Suppressor macrophage (primary cell): Measurements from ENCODE around the gene TSPAN7.

Source experiments
- DNase-seq, 4 experiments: peaks; one replicate each; pipeline ENCODE4 v3.0.0-alpha.2; 2020 to 2022
- total RNA-seq, 17 experiments: gene quantifications; one replicate each; lab custom pipeline; 2026; ENCODE audit warnings: mixed read lengths in 6 of 17, inconsistent platforms in 3 of 17; lab: John Stamatoyannopoulos, UW

TSPAN7 gene, protein sequence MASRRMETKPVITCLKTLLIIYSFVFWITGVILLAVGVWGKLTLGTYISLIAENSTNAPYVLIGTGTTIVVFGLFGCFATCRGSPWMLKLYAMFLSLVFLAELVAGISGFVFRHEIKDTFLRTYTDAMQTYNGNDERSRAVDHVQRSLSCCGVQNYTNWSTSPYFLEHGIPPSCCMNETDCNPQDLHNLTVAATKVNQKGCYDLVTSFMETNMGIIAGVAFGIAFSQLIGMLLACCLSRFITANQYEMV
- total RNA-seq: 0 to 0.66 (median 0.04) reads per million in 17 experiments

DNA sequence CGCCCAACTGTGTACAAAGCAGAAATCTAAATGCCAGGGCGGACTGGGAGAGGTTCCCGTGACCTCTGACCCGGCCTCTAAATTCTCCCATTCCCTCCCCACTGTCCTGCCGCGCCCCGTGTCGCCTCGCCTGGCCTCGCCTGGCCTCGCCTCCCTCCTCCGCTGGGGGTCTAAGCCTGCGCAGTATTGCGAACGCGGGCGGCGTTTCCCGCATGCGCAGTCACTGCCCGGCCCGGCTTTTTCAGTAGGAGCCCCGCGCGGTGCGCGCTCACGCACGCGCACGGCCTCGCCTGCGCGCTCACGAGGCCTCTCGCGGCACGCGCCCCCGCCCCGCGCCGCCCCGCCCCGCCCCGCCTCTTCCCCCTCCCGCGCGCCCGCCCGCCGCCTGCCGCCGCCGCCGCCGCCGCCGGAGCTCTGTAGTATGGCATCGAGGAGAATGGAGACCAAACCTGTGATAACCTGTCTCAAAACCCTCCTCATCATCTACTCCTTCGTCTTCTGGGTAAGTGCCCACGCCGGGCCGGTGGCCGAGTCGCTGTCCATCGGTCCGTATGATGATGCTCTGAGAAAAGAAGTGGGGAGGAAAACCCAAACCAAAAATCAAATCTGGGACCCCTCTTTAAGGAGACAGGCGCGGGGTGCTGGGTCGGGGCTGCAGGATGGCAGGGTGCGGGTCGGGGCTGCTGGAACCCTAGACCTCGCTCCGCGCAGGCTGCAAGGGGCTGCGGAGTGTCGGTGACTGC, at the start of gene TSPAN7:
Gene TSPAN7, plus strand, starts transcription at position 417 of the 743 bp plus-strand sequence. Its CDS starts 5 bp downstream, at position 422.
- DNase-seq: peak; percentile 80 to 93 (median 87)

DNA sequence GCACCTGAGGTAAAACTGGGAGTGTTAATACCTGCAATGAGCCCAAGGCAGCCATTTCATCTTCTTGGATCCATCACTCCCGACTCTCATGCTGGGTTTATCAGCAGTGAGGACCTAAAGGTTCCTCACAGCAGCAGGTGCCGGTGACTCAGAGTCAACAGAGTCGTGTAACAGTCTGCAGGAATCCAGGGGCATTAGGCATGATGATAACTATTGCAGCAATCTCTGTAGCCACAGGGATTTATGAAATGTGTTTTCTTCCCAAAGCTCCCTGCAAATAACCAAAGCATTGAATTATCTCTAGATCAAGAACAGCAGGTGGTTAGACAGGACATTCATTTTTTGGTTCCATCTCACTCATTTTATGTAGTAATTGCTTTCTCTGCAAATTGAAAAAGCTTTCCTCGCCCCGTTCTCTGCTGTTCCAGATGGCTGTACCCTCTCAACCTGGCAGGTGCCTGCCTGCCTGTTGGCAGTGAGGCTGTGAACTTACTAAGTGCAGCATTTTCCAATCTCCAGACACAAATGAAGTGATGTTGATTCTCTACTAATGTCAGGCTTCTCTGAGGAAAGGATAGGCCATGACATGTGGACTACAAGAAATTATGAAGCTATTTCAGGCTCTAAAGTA, 48.1 kb upstream of the TSPAN7 start:
- DNase-seq: peak in 1 of 4 experiments; percentile 6

DNA sequence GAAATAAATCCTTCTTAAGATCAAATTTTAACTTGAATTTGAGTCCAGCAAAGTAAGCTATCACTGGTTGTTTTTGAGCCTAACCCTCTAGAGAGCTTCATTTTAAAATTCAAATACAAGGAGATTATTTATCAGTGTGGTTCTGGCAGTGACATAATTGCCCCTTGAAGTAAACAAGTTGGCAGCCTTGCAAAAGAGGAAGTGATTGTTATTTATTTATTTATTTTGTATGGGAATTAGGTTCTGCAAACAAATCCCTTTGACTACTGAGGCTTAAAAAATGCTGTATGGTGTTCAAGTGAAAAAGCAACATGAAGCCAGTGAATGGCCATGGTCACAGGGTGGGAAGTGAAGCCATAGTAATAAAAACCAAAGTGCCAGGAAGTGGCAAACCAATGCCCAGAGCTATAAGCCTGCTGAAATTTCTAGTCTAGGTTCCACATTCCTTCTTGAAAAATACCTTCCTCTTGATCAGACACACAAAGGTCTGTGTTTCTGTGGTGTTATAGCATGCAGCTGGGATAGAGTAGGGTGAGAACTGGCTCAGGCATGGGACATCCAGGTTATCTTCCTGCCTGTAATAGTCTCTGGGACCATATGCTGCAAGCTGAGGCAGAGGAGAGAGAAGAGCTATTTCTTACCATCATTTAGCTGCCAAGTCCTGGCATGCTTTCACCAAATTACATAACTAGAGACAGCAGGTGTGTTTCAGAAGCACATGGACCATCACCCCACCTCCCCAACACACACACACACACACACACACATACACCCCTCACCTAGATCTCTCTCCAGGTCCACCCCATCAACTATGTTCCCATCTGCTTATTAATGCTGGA, 47.1 kb upstream of the TSPAN7 start:
- DNase-seq: peak in 3 of 4 experiments; percentile 3 to 52 (median 38)

DNA sequence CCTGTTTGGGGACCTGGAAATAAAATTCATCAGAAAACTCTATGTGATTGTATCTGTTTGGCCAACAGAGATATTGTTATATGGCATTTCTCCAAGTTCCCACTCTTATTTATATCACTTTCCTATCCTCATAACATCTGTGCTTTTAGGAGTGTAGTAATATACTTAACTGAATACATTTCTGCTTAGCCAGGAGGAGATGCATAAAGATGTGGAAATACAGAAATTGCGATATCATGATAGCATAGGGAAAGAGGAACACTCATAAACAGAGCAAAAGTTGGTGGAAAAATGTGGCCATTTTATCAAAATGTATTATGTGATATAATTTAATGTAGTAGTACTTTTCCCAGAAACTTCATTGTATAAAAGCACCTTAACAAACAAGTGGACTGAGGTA, 46.1 kb upstream of the TSPAN7 start:
- peak in 2 of 4 experiments; percentile 62 to 65 for DNase-seq

DNA sequence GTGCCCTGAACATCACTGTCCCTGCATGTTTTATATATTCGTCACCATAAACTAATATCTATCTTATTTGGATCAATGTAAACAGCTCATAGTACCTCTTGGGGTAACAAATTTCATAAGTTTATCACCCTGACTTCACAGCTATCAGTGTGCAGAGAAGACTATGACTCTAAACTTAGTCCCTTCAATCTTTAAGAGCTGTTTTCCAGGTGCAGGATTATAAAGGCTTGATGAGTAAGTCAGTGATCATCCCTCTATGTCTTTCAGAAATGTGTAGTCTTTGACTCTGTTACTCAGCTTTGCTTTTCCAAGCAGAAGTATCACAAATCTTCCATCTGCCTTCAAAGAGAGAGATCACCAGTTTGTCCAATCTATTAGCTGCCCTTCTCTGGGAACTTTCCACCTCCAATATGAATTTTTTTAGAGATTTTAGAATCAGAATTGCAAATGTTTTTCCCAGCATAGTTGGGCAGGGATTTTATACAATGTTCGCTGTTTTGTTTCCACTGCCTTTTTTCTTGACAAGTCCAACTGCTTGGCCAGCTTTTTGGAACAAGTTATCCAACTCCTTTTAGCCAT, 45.1 kb upstream of the TSPAN7 start:
- DNase-seq: no peak

DNA sequence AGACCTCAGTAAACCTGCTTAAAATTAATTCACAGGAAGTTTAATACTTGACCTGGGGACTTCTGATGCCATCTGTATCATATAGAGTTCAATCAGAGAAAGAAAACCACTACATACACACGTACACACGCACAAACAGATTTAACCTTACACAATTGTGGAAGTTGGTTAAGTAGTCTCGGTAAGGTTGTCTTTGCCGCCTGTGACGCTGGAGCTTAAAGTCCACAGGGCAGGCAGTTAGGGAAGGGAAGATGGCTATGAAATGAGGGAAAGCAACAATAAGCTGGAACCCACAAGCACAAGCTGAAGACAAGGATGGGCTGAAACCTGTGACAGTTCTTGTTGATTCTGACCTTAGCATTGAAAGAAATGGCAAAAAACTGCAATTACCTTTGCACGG, 41.7 kb upstream of the TSPAN7 start:
- no peak for DNase-seq

DNA sequence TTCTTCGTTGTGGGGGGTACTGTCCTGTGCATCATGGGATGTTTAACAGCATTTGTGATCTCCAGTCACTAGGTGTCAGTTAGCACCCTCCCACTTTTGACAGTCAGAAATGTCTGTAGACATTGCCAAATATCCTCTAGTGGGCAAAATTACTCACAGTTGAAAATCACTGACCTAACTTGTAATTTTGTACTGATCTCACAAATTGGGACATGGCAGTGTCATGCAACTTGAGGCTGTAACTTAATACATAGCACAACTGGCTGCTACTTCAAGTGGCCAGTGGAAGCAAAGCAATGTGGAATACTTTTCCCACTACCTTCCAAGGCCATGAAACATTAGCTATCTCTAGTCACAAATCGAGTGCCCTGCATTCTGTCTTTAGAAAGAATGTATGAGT, 23.2 kb upstream of the TSPAN7 start:
- no peak for DNase-seq

DNA sequence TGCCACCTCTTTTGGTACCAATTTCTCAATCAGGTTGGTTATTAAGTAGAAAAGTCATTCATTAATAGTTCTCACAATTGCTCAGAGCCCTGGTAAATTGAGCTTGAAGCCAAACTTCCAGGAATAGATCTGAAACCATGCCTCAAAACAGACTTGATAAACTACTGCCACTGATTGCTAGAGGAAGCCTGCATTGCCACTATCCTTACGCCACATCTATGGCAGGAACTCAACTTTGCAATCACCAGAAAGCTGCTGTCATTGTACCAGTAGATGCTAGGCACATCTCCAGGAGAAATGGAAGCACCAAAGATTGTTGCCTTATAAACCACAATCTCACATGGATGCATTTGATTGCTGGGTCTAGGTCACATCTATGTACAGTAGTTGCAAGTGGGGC, 21.6 kb upstream of the TSPAN7 start:
- no peak for DNase-seq

DNA sequence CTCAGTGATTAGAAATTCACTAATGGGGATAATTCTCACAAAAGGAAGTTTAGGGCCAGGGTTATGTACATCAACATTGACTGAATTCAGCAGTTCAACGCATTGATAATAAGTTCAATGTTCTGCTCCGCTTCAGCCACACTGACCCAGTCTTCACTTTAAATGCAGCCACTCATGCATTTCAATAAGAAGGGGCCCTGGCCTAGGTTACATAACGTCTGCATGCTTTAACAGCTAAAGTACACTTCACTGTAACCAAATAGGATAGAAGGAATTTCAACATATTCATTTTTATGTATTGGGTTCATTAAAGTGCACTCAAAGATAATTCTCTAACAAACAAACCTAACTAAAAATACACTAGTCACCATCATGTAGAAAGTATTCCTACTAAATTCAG, 12.8 kb upstream of the TSPAN7 start:
- DNase-seq: no peak

DNA sequence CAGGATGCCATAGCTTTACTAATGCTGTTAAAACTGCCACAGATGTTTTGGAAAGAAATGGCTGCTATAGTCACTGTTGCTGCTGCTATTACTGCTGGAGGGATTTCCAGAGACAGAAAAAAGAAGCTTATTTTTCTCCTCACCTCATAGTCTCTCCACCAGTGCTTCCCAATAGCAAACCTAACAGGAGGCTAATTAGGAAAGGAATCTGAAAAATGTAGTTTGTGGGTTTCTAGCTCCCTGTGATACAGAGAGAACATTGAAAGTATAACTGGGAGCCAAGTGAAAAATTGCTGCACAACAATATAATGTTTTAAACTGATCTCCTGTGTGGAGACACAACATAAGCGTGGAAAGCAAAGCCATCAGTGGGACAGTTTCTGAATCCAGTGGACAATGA, 8.6 kb upstream of the TSPAN7 start:
- no peak for DNase-seq

DNA sequence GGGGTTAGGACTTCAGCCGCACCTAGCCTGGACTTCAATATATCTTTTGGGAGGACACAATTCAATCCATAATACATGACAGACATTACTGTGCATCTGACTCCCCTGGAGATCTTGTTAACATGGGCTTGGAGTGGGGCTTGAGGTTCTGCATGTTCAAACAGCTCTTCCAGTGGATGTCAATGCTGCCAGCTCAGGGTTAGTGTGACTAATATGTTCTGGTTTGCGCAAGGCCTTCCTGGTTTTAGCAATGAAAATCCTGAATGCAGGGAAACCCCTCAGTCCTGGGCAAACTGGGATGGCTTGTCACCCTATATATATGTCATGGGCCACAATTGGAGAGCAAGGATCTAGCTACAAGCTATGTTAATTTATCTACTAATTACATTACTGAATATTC, 2.7 kb upstream of the TSPAN7 start:
- DNase-seq: peak; percentile 5 to 37 (median 32)

DNA sequence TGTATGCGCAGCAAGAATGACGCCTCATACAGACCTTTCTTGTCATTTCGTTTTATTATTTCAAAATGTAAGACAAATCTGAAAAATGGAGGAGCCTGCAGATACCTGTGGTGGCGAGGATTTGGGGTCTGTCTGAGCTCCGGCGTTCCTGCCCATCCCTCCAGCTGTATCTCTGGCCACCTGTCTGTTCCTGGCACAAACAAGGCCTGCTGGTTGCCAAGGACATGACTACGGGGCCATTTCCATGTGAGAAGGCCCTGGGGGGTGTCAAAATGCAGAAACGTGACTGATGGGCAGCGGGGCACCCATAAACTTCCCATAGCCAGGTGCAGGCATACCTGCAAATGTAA, 591 bp upstream of the TSPAN7 start:
- DNase-seq: no peak

DNA sequence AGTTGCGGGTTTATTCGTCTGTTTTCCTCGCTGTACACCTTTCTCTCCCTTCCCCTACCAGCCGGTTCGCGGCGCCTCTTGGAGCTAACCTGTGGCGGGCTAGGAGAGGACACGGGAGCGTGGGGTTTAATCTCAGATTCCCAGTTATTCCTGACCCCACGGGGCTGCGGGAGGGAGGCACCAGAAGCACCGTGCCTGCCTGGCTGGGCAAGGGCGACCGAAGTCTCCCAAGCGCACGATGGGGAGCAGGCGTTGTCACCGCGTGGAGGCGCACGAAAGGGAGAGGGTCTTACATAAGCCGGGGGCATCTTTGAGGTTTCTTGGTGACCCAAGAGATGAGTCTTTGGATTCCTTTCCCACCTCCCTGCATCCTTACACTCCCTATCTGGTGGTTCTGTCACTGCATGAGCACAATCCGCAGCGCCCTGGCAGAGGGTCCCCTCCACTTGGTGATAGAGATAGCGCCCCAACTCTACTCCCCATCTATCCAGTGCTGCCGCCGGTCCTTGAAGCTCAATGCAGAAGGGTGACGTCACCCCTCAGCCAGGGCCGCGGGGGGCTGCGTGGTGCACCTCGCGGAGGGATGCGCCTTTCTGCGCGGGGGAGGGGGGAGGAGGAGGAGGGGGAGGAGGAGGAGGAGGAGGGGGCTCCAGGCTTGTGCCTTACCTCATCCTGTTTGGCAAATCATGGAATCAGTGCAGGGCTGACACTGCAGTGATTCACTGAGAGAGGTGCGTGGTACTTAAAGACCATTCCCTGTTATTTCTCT, 793 bp downstream of the TSPAN7 start:
- DNase-seq: peak in 1 of 4 experiments; percentile 6

DNA sequence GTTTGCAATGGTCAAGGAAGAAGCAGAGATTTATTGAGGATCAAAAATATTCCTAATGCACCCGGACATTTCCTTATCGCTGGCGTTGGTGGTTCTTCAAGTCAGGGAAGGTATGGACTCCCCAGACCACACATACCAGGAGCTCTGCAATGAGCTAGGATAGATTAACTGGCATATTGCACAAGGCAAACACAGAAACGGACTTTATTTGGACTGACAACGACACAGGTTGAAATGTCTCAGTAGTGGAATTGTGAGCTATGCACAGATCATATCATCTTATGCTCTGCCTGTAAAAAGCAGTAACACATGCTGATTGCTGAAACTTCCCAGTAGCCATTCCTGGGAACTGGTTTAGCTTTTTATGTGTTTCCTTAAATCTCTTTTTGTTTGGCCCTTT, 1.7 kb downstream of the TSPAN7 start:
- DNase-seq: peak in 1 of 4 experiments; percentile 3

DNA sequence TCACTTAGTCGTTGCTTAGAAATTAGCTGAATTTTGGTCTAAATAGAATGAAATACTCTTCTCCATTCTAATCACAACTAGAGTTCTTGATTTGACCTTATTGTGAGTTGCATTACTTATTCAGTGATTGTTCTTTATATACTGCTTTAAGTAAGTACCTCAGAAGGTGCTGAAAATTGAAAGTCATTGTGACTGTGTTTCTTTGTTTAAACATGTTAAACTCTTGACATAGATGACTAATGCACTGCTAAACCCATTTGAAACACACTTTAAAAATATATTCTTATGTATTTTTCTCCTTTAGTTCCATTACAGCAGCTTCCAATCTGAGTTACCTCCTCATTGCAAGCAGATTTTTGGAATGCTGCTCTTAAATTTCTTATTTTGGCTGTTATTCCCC, 9.1 kb downstream of the TSPAN7 start:
- DNase-seq: no peak

DNA sequence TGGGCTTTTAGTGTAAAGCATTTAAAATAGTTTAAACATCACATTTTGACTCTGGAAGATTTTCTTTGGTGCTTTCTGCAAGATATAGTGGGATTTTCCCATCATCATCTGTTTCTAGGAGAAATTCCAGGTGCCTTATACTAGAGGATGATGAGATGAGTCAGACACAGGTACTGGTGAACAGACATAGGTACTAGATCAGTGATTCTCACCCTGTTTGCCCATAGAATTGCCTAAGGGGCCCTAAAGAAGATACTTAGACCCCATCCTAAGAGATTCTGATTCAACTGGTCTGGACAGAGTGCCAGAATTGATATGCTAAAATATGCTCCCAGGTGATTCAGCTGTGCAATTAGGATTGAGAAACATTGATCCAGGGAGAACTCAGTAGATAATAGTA, 9.7 kb downstream of the TSPAN7 start:
- DNase-seq: no peak

DNA sequence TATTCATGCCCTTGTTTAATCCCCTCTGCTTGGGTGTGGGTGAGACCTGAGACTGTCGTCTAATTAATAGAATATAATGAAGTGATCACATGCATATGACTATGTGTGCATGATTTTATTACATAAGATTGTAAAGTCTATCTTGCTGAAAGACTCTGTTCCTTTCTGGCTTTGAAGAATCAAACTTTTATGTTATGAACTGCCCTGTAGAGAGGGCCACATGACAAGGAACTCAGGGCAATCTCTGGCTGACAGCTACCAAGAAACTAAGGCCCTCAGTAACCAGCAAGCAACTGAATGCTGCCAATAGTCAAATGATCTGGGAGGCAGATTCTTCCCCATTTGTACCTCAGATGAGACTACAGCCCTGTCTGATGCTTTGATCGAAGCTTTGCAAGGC, 13.5 kb downstream of the TSPAN7 start:
- no peak for DNase-seq

DNA sequence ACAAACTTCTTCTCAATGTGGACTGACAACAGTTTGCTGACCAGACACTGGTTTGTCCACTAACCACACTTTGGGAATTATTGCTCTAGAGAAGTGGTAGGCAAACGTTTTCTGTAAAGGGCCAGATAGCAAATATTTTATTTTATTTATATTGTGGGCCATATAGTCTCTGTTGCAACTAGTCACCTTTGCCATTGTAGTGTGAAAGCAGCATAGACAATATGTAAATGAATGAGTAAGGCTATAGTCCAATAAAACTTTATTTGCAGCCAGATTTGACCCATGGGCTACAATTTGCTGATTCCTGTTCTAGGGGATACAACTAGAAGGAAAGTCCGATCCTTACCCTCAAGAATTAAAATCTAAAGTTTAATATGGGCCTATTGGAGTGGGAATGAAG, 14.5 kb downstream of the TSPAN7 start:
- DNase-seq: no peak

DNA sequence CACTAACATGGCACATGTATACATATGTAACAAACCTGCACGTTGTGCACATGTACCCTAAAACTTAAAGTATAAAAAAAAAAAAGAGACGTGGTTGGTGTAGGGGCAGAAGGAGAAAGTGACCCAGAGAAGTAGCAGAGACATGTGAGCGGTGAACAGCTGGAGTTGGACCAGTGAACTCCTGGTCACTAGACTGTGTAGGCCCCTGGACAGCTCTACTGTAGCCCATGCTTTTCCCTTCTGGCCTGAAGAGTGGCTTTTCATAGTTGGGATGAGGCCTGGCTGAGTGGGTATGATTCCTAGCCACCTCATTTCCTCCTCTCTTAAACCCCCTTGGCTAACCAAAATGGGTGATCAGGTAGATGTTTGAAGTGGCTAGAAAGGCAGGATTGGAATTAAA, 16.4 kb downstream of the TSPAN7 start:
- DNase-seq: no peak

DNA sequence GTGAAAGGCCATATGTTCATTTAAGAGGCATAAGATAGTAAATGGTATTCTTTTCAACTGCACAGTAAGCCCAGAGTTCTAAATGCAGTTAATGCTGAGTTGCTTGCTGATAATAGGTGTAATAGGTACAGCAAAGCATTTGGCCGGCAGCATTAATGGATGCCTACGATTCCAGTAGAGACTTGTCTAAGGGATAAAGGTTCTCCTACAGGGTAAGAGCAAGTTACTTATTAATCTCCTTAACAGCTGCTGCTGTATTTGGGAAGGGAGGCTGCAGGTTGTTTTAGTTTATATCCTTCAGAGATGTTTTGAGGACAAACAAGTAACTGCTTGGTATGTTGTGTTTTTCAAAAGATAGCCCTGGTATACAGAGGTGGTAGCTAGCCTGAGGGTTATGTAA, 16.8 kb downstream of the TSPAN7 start:
- no peak for DNase-seq

DNA sequence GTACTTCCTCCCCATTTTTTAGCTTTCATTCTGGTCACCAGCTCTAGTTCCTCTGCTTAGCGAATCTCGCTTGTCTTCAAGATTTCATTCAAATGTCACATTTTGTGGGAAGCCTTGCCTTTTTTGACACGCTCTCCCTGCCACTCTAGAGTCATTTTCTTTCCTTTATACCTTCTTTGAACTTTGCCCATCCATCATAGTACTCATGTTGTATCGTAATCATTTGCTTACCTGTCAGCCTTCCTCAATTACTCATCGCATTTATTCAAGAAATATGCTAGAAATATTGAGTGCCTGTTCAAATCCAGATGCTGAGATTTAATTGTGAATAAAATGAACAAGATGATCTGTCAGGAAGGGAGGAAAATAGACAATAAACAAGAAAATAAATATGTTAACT, 21.8 kb downstream of the TSPAN7 start:
- no peak for DNase-seq

DNA sequence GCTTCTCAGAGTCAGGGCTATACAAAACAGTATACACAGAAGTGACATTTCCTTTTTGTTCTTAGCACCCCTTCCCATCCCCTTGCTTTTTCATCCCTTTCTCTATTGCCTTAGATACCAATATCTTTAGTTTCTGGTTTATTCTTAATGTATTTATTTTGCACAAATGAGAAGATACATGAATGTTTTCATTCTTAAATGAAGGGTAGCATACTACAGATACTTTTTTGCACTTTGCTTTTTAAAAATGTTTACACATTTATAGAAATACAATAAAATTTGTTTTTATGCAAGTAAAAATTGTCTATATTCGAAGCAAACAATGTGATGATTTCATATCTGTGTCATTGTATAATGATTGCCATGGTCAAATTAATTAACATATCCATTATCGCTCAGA, 33.1 kb downstream of the TSPAN7 start:
- no peak for DNase-seq
